Neuronal stem cell (in vitro differentiated cells): ENCODE results near the gene WBP2.

ENCODE experiments used
- DNase-seq: peaks from one replicate; pipeline ENCODE4 v3.0.0-alpha.2; 2013; ENCODE audit warnings: low spot score
- H2AFZ ChIP-seq: one replicate; pipeline ENCODE4 v1.6.1; 2013; ENCODE audit warnings: mild to moderate bottlenecking, low read length, inconsistent platforms
- H2AK5ac ChIP-seq: 2 replicates; pipeline ENCODE4 v1.6.1; 2013; ENCODE audit warnings: low read depth, mild to moderate bottlenecking, inconsistent platforms, low read length, moderate library complexity, mixed read lengths
- H2BK120ac ChIP-seq: 2 replicates; pipeline ENCODE4 v1.6.1; 2013; ENCODE audit warnings: low read depth, mild to moderate bottlenecking, inconsistent platforms, low read length, moderate library complexity, mixed read lengths
- H2BK12ac ChIP-seq: one replicate; pipeline ENCODE4 v1.6.1; 2013; ENCODE audit warnings: low read length, inconsistent platforms
- H2BK15ac ChIP-seq: 2 replicates; pipeline ENCODE4 v1.6.1; 2013; ENCODE audit warnings: mild to moderate bottlenecking, low read length, inconsistent platforms, mixed read lengths
- H2BK5ac ChIP-seq: one replicate; pipeline ENCODE4 v1.6.1; 2013; ENCODE audit warnings: inconsistent platforms, mild to moderate bottlenecking, low read length, moderate library complexity
- H3K14ac ChIP-seq: one replicate; pipeline ENCODE4 v1.6.1; 2013; ENCODE audit warnings: low read length, inconsistent platforms
- H3K18ac ChIP-seq: 2 replicates; pipeline ENCODE4 v1.6.1; 2013; ENCODE audit warnings: low read length, inconsistent platforms
- H3K23ac ChIP-seq: 2 replicates; pipeline ENCODE4 v1.6.1; 2013; ENCODE audit warnings: low read depth, mild to moderate bottlenecking, mixed read lengths, low read length, inconsistent platforms; ENCODE audit not compliant: poor library complexity
- H3K27ac ChIP-seq: replicated peaks from 3 replicates; pipeline ENCODE4 v1.5.1; 2013; ENCODE audit warnings: low read length, inconsistent platforms
- H3K27me3 ChIP-seq, 3 experiments: 2 replicates each; pipeline ENCODE4 v1.6.1; 2013; ENCODE audit warnings: low read length in 3 of 3, mild to moderate bottlenecking in 2 of 3, inconsistent platforms in 1 of 3, low read depth in 1 of 3, mixed read lengths in 1 of 3, moderate library complexity in 1 of 3; ENCODE audit not compliant: control insufficient read depth in 3 of 3, insufficient read depth in 3 of 3
- H3K36me3 ChIP-seq, 2 donors: replicated peaks in 1 of 2; 2 replicates each; pipeline ENCODE4 v1.6.1; 2013; ENCODE audit warnings: low read length in 2 of 2; ENCODE audit not compliant: control insufficient read depth in 2 of 2, insufficient read depth in 2 of 2
- H3K4ac ChIP-seq: 2 replicates; pipeline ENCODE4 v1.6.1; 2013; ENCODE audit warnings: inconsistent platforms, mild to moderate bottlenecking, low read length, moderate library complexity
- H3K4me1 ChIP-seq, 2 donors: 1 replicate in 1 of 2; 2 replicates in 1 of 2; pipeline ENCODE4 v1.6.1; 2013; ENCODE audit warnings: low read length in 2 of 2, low read depth in 1 of 2; ENCODE audit not compliant: control insufficient read depth in 2 of 2, insufficient read depth in 1 of 2
- H3K4me2 ChIP-seq: one replicate; pipeline ENCODE4 v1.6.1; 2013; ENCODE audit warnings: mild to moderate bottlenecking, low read length, inconsistent platforms; ENCODE audit not compliant: insufficient read depth, poor library complexity, severe bottlenecking
- H3K4me3 ChIP-seq, 2 donors: 2 replicates each; pipeline ENCODE4 v1.5.1; 2013; ENCODE audit warnings: low read length in 2 of 2, mild to moderate bottlenecking in 2 of 2, inconsistent platforms in 1 of 2, moderate library complexity in 1 of 2
- H3K79me1 ChIP-seq: one replicate; pipeline ENCODE4 v1.6.1; 2013; ENCODE audit warnings: low read depth, mild to moderate bottlenecking, inconsistent platforms, low read length, moderate library complexity
- H3K9ac ChIP-seq: one replicate; pipeline ENCODE4 v1.6.1; 2013; ENCODE audit warnings: mild to moderate bottlenecking, low read depth, low read length, inconsistent platforms; ENCODE audit not compliant: poor library complexity
- H3K9me3 ChIP-seq, 2 donors: replicated peaks in 1 of 2; 2 replicates each; pipeline versions ENCODE3 to v1.6.1; 2013; ENCODE audit warnings: low read length in 2 of 2, mild to moderate bottlenecking in 2 of 2, inconsistent platforms in 1 of 2, low read depth in 1 of 2, mixed read lengths in 1 of 2, moderate library complexity in 1 of 2; ENCODE audit not compliant: control insufficient read depth in 2 of 2, insufficient read depth in 1 of 2
- H4K8ac ChIP-seq: one replicate; pipeline ENCODE4 v1.6.1; 2013; ENCODE audit warnings: low read depth, mild to moderate bottlenecking, inconsistent platforms, low read length, moderate library complexity
- H4K91ac ChIP-seq: one replicate; pipeline ENCODE4 v1.6.1; 2013; ENCODE audit warnings: low read length, low read depth, mild to moderate bottlenecking, inconsistent platforms; ENCODE audit not compliant: poor library complexity
- WGBS, 2 donors: extraction: QIAGEN DNeasy Blood & Tissue Kit; methylation state at CpG; one replicate each; pipeline ENCODE4 v1.1.7; 2013; ENCODE audit warnings: missing lambda C conversion rate in 2 of 2, mixed read lengths in 1 of 2; ENCODE audit not compliant: insufficient read length in 2 of 2, insufficient replicate concordance in 1 of 2; ENCODE audit errors: extremely low coverage in 2 of 2; 5-methylcytosine and 5-hydroxymethylcytosine counted together

WBP2 gene

GRCh38 chr17:75856062-75856756 is 1.1 kb upstream of the WBP2 start:
- peak overlapping the region; percentile 91 for H2AFZ ChIP-seq
- no peaks in the 10 kb centered on the region for H3K79me1 ChIP-seq
- H2BK5ac ChIP-seq = peak overlapping the region; percentile 87
- no peak overlapping the region for H4K91ac ChIP-seq
- no peaks in the 10 kb centered on the region for H3K9me3 ChIP-seq
- no peaks in the 10 kb centered on the region for H3K27me3 ChIP-seq
- no peak overlapping the region for H2BK12ac ChIP-seq
- H3K14ac ChIP-seq = peak overlapping the region; percentile 94
- peaks cover 0 to 7% of the 10 kb centered on the region in 2 donors for H3K36me3 ChIP-seq
- peak overlapping the region; percentile 97 for H3K27ac ChIP-seq
- H3K9ac ChIP-seq = peak overlapping the region; percentile 85
- no peak for DNase-seq
- peak overlapping the region; percentile 72 to 92 for H3K4me3 ChIP-seq
- H3K4me2 ChIP-seq = peak overlapping the region; percentile 99
- H3K18ac ChIP-seq = peak overlapping the region; percentile 95
- H2AK5ac ChIP-seq = peak overlapping the region; percentile 52
- peak overlapping the region; percentile 23 for H3K4ac ChIP-seq
- H2BK15ac ChIP-seq = peak overlapping the region; percentile 83
- no CpG with 5 or more reads among the region's 24 CpGs for WGBS, 2 donors
- peaks cover 4 to 6% of the 10 kb centered on the region in 2 donors for H3K4me1 ChIP-seq
- H2BK120ac ChIP-seq = no peak overlapping the region
- no peak overlapping the region for H4K8ac ChIP-seq
- peak overlapping the region; percentile 75 for H3K23ac ChIP-seq

- Histone ChIP-seq H2BK15ac (no peak overlapping the region), H3K18ac (no peak overlapping the region), H4K8ac (no peak overlapping the region), H3K23ac (no peak overlapping the region), H3K4ac (no peak overlapping the region), H2AFZ (peak overlapping the region; percentile 74), H2BK5ac (no peak overlapping the region), H4K91ac (no peak overlapping the region), H3K14ac (no peak overlapping the region), H3K9ac (no peak overlapping the region), H3K79me1 (no peaks in the 10 kb centered on the region), H3K4me3 (peak overlapping the region; percentile 72 to 81), H3K27me3 (no peaks in the 10 kb centered on the region), H3K4me1 (peaks cover 4 to 6% of the 10 kb centered on the region in 2 donors), H3K36me3 (peaks cover 6 to 18% of the 10 kb centered on the region in 2 donors), H3K9me3 (no peaks in the 10 kb centered on the region), H2BK120ac (no peak overlapping the region), H3K27ac (no peak overlapping the region), H2AK5ac (no peak overlapping the region), H3K4me2 (peak overlapping the region; percentile 66), H2BK12ac (no peak overlapping the region)
- DNase-seq = no peak
- WGBS, 2 donors = no CpG with 5 or more reads among the region's 19 CpGs
Observed at GRCh38 chr17:75854881-75855309, 240 bp downstream of the WBP2 start.

- no peak overlapping the region for H2BK15ac ChIP-seq
- no peak for DNase-seq
Observed at GRCh38 chr17:75854101-75854748, 910 bp downstream of the WBP2 start.

GRCh38 chr17:75853433-75853832 is 1.7 kb downstream of the WBP2 start:
- DNase-seq = no peak

More at GRCh38 chr17:75854101-75854748, 910 bp downstream of the WBP2 start:
- Histone ChIP-seq H2BK120ac (no peak overlapping the region), H3K4me2 (peak overlapping the region; percentile 66), H2BK5ac (no peak overlapping the region), H3K14ac (no peak overlapping the region), H3K4me3 (peak overlapping the region; percentile 72 to 81), H3K9me3 (no peaks in the 10 kb centered on the region), H3K27ac (peak overlapping the region; percentile 1), H3K9ac (no peak overlapping the region), H4K91ac (no peak overlapping the region), H3K18ac (no peak overlapping the region), H4K8ac (no peak overlapping the region), H3K36me3 (peaks cover 10 to 24% of the 10 kb centered on the region in 2 donors), H3K23ac (no peak overlapping the region), H3K79me1 (no peaks in the 10 kb centered on the region), H2AFZ (no peak overlapping the region), H3K4me1 (peaks cover 4 to 6% of the 10 kb centered on the region in 2 donors), H2BK12ac (no peak overlapping the region), H3K27me3 (no peaks in the 10 kb centered on the region), H3K4ac (no peak overlapping the region), H2AK5ac (no peak overlapping the region)
- WGBS, 2 donors = no CpG with 5 or more reads among the region's 7 CpGs

More at GRCh38 chr17:75853433-75853832, 1.7 kb downstream of the WBP2 start:
- no CpG with 5 or more reads among the region's 7 CpGs for WGBS, 2 donors
- Histone ChIP-seq H4K91ac (no peak overlapping the region), H3K23ac (no peak overlapping the region), H3K27ac (no peak overlapping the region), H2AFZ (no peak overlapping the region), H3K4me3 (no peak overlapping the region), H3K79me1 (no peaks in the 10 kb centered on the region), H3K9me3 (no peaks in the 10 kb centered on the region), H4K8ac (no peak overlapping the region), H2BK5ac (no peak overlapping the region), H2BK12ac (no peak overlapping the region), H2AK5ac (no peak overlapping the region), H3K36me3 (peaks cover 13 to 32% of the 10 kb centered on the region in 2 donors), H3K27me3 (no peaks in the 10 kb centered on the region), H3K9ac (no peak overlapping the region), H3K4me2 (no peak overlapping the region), H3K4me1 (peaks cover 4 to 6% of the 10 kb centered on the region in 2 donors), H2BK15ac (no peak overlapping the region), H3K14ac (no peak overlapping the region), H2BK120ac (no peak overlapping the region), H3K4ac (no peak overlapping the region), H3K18ac (no peak overlapping the region)
